GM23338 (cell line): ENCODE results near the gene KDM4B. TPM values are rescaled to one million over a fixed set of nuclear protein-coding genes. Genes with fewer than 3 reads are reported as not detected.

Experiments
- ATAC-seq: fragments of 200-7000 bp; cut with Tn5 transposase; 3 replicates; pipeline ENCODE4 v1.9.1; 2020
- DNase-seq: peaks from one replicate; pipeline ENCODE4 v3.0.0-alpha.2; 2015; ENCODE audit warnings: low spot score
- H2AFZ ChIP-seq: fragments of 200-600 bp; sonication (generic); 2 replicates; pipeline ENCODE4 v1.8.0; 2016; ENCODE audit warnings: antibody characterized with exemption, mild to moderate bottlenecking, moderate library complexity
- H3F3A ChIP-seq: fragments of 200-600 bp; sonication (generic); replicated peaks from 2 replicates; pipeline ENCODE4 v1.8.0; 2017; ENCODE audit warnings: antibody characterized with exemption, mixed run types, low read depth
- H3K27ac ChIP-seq: fragments of 200-600 bp; sonication (generic); 2 replicates; pipeline ENCODE4 v1.6.1; 2016; ENCODE audit warnings: low read depth
- H3K27me3 ChIP-seq: fragments of 200-600 bp; sonication (generic); 2 replicates; pipeline ENCODE4 v1.8.0; 2016; ENCODE audit warnings: mild to moderate bottlenecking, mixed run types, moderate library complexity; ENCODE audit not compliant: insufficient read depth
- H3K36me3 ChIP-seq: fragments of 200-600 bp; sonication (generic); 2 replicates; pipeline ENCODE4 v1.8.0; 2016; ENCODE audit warnings: mild to moderate bottlenecking; ENCODE audit not compliant: insufficient read depth
- H3K4me1 ChIP-seq: fragments of 200-600 bp; sonication (generic); 2 replicates; pipeline ENCODE4 v1.8.0; 2016; ENCODE audit warnings: mild to moderate bottlenecking, moderate library complexity; ENCODE audit not compliant: insufficient read depth
- H3K4me2 ChIP-seq: fragments of 200-600 bp; sonication (generic); 2 replicates; pipeline ENCODE4 v1.7.1; 2017; ENCODE audit warnings: mixed run types
- H3K4me3 ChIP-seq: fragments of 200-600 bp; sonication (generic); 2 replicates; pipeline ENCODE4 v1.6.1; 2016; ENCODE audit warnings: mixed run types
- H3K79me2 ChIP-seq: fragments of 200-600 bp; sonication (generic); replicated peaks from 2 replicates; pipeline ENCODE4 v1.8.0; 2017; ENCODE audit warnings: mild to moderate bottlenecking; ENCODE audit not compliant: insufficient read depth
- H3K9me2 ChIP-seq: fragments of 200-600 bp; sonication (generic); 2 replicates; pipeline ENCODE4 v1.8.0; 2017; ENCODE audit not compliant: insufficient read depth
- H4K20me1 ChIP-seq: fragments of 200-600 bp; sonication (generic); replicated peaks from 2 replicates; pipeline ENCODE4 v1.8.0; 2017; ENCODE audit warnings: mild to moderate bottlenecking; ENCODE audit not compliant: insufficient read depth
- H3K27ac Mint-ChIP-seq: 2 replicates; pipeline ENCODE4 v1.8.0; 2020; ENCODE audit warnings: inconsistent platforms, mild to moderate bottlenecking, moderate library complexity, mixed read lengths
- H3K27me3 Mint-ChIP-seq: 3 replicates; pipeline ENCODE4 v1.8.0; 2022; ENCODE audit warnings: low read depth, mild to moderate bottlenecking, moderate library complexity, mixed read lengths, inconsistent platforms; ENCODE audit not compliant: insufficient read depth, poor library complexity
- H3K36me3 Mint-ChIP-seq: 3 replicates; pipeline ENCODE4 v1.8.0; 2021; ENCODE audit warnings: low read depth, mild to moderate bottlenecking, inconsistent platforms, moderate library complexity, mixed read lengths
- H3K4me1 Mint-ChIP-seq: 3 replicates; pipeline ENCODE4 v1.8.0; 2020; ENCODE audit warnings: mild to moderate bottlenecking, inconsistent platforms, mixed read lengths
- H3K4me3 Mint-ChIP-seq: 3 replicates; pipeline ENCODE4 v1.8.0; 2021; ENCODE audit warnings: moderate library complexity, mild to moderate bottlenecking, inconsistent platforms, mixed read lengths
- H3K9me3 Mint-ChIP-seq: 3 replicates; pipeline ENCODE4 v1.8.0; 2020; ENCODE audit warnings: moderate library complexity, mild to moderate bottlenecking, inconsistent platforms, mixed read lengths
- CREB1 ChIP-seq: fragments of 250-450 bp; sonication (Bioruptor Pico); IDR thresholded peaks from 2 replicates; pipeline ENCODE4 v1.5.0; 2020; ENCODE audit warnings: low read depth, mild to moderate bottlenecking, moderate library complexity
- EZH2 ChIP-seq: fragments of 200-600 bp; sonication (generic); IDR thresholded peaks from one replicate; pipeline ENCODE4 v1.8.0; 2017; ENCODE audit warnings: antibody characterized with exemption, mild to moderate bottlenecking, low read depth; ENCODE audit not compliant: unreplicated experiment
- EZH2phosphoT487 ChIP-seq: fragments of 200-600 bp; sonication (generic); IDR thresholded peaks from one replicate; pipeline ENCODE4 v1.8.1; 2018; ENCODE audit warnings: antibody characterized with exemption; ENCODE audit not compliant: unreplicated experiment
- JUNB ChIP-seq: IDR thresholded peaks from one replicate; pipeline ENCODE4 v1.6.1; 2016; ENCODE audit warnings: antibody characterized with exemption; ENCODE audit not compliant: unreplicated experiment
- NANOG ChIP-seq: IDR thresholded peaks from 2 replicates; pipeline ENCODE4 v1.6.1; 2016; ENCODE audit warnings: antibody characterized with exemption, borderline replicate concordance
- POLR2AphosphoS5 ChIP-seq: IDR thresholded peaks from 2 replicates; pipeline ENCODE4 v1.6.1; 2016; ENCODE audit warnings: antibody characterized with exemption, low read depth
- STAT1 ChIP-seq: IDR thresholded peaks from one replicate; pipeline ENCODE4 v1.6.1; 2016; ENCODE audit warnings: antibody characterized with exemption; ENCODE audit not compliant: unreplicated experiment
- ZNF114 ChIP-seq: fragments of 250-450 bp; sonication (Bioruptor Pico); IDR thresholded peaks from 2 replicates; pipeline ENCODE4 v1.5.0; 2020; ENCODE audit warnings: mild to moderate bottlenecking, moderate library complexity
- ZNF331 ChIP-seq: fragments of 250-450 bp; sonication (Bioruptor Pico); IDR thresholded peaks from 2 replicates; pipeline ENCODE4 v1.5.0; 2020; ENCODE audit warnings: low read depth, mild to moderate bottlenecking, moderate library complexity
- polyA plus RNA-seq: library from polyadenylated mRNA; unstranded; fragments of >200 nt; fragmentation: Nextera tagmentation; extraction: Ambion mirVana; gene quantifications from 2 replicates; pipeline ENCODE4 v1.2.1, GENCODE V29; 2016
- total RNA-seq: library from RNA; depleted of rRNA; stranded (reverse); fragments of >200 nt; shearing (Covaris generic); gene quantifications from 2 replicates; pipeline ENCODE4 v1.2.3, GENCODE V29; 2014
- TF ChIP-seq, protein P1 (sequence below): IDR thresholded peaks from 2 replicates; pipeline ENCODE4 v1.6.1; 2016; ENCODE audit warnings: antibody characterized with exemption
- TF ChIP-seq, protein P2 (sequence below): IDR thresholded peaks from one replicate; pipeline ENCODE4 v1.6.1; 2018; ENCODE audit warnings: antibody characterized with exemption; ENCODE audit not compliant: unreplicated experiment
- TF ChIP-seq, protein P3 (sequence below), 2 experiments: fragments of 200-600 bp in 1 of 2; sonication (generic) in 1 of 2; conservative IDR thresholded peaks; 2 replicates each; pipeline versions ENCODE4 v1.5.1 to v1.6.1; 2016 to 2017; ENCODE audit warnings: antibody characterized with exemption in 2 of 2, low read depth in 2 of 2, mild to moderate bottlenecking in 2 of 2, moderate library complexity in 1 of 2
- TF ChIP-seq, protein P4 (sequence below): fragments of 250-450 bp; sonication (Bioruptor Pico); IDR thresholded peaks from 2 replicates; pipeline ENCODE4 v1.5.0; 2020; ENCODE audit warnings: mild to moderate bottlenecking, moderate library complexity

KDM4B gene
- total and polyA plus RNA-seq, 2 experiments from 2014 or later, result 9.1 to 27.6 TPM

DNA sequence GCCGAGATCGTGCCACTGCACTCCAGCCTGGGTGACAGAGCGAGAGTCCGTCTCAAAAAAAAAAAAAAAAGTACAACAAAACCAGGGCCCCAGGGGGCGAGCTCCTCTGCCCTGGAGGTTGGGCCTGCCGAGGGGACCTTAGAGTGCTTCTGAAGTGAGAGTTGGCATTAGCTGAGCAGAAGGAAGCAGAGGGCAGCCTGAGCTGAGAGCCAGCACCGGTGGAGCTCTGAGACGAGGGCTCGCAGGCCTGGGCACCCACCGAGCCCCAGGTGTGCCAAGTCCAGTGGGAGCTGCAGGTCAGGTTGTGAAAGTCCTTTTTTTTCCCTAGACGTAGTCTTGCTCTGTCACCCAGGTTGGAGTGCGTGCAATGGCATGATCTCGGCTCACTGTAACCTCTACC is 46.0 kb downstream of the KDM4B start:
- no peak overlapping the region for H3K4me2 ChIP-seq
- H3K4me1 Mint-ChIP-seq, result no peaks in the 10 kb centered on the region
- ATAC-seq (no peak), DNase-seq (no peak)
- H3K27me3 Mint-ChIP-seq, result peaks cover 5% of the 10 kb centered on the region
- H3K4me3 ChIP-seq, result no peak overlapping the region
- peaks cover 6% of the 10 kb centered on the region; the same call in 2 of the 3 replicates for H3K36me3 Mint-ChIP-seq
- H2AFZ ChIP-seq, result no peak overlapping the region
- H3K36me3 ChIP-seq, result no peaks in the 10 kb centered on the region
- H3K27me3 ChIP-seq, result no peaks in the 10 kb centered on the region
- no peaks in the 10 kb centered on the region for H3K9me2 ChIP-seq
- TF ChIP-seq JUNB (no peak), ZNF331 (CRISPR knock-in tag) (no peak), ZNF114 (CRISPR knock-in tag) (no peak), POLR2AphosphoS5 (no peak), NANOG (no peak), CREB1 (CRISPR knock-in tag) (no peak), STAT1 (no peak), EZH2 (no peak), EZH2phosphoT487 (no peak)
- TF ChIP-seq, protein P1, sequence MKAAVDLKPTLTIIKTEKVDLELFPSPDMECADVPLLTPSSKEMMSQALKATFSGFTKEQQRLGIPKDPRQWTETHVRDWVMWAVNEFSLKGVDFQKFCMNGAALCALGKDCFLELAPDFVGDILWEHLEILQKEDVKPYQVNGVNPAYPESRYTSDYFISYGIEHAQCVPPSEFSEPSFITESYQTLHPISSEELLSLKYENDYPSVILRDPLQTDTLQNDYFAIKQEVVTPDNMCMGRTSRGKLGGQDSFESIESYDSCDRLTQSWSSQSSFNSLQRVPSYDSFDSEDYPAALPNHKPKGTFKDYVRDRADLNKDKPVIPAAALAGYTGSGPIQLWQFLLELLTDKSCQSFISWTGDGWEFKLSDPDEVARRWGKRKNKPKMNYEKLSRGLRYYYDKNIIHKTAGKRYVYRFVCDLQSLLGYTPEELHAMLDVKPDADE, result no peak
- TF ChIP-seq, protein P2, sequence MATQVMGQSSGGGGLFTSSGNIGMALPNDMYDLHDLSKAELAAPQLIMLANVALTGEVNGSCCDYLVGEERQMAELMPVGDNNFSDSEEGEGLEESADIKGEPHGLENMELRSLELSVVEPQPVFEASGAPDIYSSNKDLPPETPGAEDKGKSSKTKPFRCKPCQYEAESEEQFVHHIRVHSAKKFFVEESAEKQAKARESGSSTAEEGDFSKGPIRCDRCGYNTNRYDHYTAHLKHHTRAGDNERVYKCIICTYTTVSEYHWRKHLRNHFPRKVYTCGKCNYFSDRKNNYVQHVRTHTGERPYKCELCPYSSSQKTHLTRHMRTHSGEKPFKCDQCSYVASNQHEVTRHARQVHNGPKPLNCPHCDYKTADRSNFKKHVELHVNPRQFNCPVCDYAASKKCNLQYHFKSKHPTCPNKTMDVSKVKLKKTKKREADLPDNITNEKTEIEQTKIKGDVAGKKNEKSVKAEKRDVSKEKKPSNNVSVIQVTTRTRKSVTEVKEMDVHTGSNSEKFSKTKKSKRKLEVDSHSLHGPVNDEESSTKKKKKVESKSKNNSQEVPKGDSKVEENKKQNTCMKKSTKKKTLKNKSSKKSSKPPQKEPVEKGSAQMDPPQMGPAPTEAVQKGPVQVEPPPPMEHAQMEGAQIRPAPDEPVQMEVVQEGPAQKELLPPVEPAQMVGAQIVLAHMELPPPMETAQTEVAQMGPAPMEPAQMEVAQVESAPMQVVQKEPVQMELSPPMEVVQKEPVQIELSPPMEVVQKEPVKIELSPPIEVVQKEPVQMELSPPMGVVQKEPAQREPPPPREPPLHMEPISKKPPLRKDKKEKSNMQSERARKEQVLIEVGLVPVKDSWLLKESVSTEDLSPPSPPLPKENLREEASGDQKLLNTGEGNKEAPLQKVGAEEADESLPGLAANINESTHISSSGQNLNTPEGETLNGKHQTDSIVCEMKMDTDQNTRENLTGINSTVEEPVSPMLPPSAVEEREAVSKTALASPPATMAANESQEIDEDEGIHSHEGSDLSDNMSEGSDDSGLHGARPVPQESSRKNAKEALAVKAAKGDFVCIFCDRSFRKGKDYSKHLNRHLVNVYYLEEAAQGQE, result no peak
- TF ChIP-seq, protein P3, sequence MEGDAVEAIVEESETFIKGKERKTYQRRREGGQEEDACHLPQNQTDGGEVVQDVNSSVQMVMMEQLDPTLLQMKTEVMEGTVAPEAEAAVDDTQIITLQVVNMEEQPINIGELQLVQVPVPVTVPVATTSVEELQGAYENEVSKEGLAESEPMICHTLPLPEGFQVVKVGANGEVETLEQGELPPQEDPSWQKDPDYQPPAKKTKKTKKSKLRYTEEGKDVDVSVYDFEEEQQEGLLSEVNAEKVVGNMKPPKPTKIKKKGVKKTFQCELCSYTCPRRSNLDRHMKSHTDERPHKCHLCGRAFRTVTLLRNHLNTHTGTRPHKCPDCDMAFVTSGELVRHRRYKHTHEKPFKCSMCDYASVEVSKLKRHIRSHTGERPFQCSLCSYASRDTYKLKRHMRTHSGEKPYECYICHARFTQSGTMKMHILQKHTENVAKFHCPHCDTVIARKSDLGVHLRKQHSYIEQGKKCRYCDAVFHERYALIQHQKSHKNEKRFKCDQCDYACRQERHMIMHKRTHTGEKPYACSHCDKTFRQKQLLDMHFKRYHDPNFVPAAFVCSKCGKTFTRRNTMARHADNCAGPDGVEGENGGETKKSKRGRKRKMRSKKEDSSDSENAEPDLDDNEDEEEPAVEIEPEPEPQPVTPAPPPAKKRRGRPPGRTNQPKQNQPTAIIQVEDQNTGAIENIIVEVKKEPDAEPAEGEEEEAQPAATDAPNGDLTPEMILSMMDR (conservative IDR thresholded peaks at IDR 0.05; ENCODE audit: low read depth in 2 of 2), result no peak
- TF ChIP-seq, protein P4, sequence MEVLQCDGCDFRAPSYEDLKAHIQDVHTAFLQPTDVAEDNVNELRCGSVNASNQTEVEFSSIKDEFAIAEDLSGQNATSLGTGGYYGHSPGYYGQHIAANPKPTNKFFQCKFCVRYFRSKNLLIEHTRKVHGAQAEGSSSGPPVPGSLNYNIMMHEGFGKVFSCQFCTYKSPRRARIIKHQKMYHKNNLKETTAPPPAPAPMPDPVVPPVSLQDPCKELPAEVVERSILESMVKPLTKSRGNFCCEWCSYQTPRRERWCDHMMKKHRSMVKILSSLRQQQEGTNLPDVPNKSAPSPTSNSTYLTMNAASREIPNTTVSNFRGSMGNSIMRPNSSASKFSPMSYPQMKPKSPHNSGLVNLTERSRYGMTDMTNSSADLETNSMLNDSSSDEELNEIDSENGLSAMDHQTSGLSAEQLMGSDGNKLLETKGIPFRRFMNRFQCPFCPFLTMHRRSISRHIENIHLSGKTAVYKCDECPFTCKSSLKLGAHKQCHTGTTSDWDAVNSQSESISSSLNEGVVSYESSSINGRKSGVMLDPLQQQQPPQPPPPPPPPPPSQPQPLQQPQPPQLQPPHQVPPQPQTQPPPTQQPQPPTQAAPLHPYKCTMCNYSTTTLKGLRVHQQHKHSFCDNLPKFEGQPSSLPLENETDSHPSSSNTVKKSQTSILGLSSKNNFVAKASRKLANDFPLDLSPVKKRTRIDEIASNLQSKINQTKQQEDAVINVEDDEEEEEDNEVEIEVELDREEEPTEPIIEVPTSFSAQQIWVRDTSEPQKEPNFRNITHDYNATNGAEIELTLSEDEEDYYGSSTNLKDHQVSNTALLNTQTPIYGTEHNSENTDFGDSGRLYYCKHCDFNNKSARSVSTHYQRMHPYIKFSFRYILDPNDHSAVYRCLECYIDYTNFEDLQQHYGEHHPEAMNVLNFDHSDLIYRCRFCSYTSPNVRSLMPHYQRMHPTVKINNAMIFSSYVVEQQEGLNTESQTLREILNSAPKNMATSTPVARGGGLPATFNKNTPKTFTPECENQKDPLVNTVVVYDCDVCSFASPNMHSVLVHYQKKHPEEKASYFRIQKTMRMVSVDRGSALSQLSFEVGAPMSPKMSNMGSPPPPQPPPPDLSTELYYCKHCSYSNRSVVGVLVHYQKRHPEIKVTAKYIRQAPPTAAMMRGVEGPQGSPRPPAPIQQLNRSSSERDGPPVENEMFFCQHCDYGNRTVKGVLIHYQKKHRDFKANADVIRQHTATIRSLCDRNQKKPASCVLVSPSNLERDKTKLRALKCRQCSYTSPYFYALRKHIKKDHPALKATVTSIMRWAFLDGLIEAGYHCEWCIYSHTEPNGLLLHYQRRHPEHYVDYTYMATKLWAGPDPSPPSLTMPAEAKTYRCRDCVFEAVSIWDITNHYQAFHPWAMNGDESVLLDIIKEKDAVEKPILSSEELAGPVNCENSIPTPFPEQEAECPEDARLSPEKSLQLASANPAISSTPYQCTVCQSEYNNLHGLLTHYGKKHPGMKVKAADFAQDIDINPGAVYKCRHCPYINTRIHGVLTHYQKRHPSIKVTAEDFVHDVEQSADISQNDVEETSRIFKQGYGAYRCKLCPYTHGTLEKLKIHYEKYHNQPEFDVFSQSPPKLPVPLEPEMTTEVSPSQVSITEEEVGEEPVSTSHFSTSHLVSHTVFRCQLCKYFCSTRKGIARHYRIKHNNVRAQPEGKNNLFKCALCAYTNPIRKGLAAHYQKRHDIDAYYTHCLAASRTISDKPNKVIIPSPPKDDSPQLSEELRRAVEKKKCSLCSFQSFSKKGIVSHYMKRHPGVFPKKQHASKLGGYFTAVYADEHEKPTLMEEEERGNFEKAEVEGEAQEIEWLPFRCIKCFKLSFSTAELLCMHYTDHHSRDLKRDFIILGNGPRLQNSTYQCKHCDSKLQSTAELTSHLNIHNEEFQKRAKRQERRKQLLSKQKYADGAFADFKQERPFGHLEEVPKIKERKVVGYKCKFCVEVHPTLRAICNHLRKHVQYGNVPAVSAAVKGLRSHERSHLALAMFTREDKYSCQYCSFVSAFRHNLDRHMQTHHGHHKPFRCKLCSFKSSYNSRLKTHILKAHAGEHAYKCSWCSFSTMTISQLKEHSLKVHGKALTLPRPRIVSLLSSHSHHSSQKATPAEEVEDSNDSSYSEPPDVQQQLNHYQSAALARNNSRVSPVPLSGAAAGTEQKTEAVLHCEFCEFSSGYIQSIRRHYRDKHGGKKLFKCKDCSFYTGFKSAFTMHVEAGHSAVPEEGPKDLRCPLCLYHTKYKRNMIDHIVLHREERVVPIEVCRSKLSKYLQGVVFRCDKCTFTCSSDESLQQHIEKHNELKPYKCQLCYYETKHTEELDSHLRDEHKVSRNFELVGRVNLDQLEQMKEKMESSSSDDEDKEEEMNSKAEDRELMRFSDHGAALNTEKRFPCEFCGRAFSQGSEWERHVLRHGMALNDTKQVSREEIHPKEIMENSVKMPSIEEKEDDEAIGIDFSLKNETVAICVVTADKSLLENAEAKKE (CRISPR knock-in tag), result no peak
- no peaks in the 10 kb centered on the region for H3K4me1 ChIP-seq
- no peak overlapping the region for H3K27ac Mint-ChIP-seq
- 0 out of 3 replicates have a peak, but pooled peaks cover 3% of the 10 kb centered on the region for H3K9me3 Mint-ChIP-seq
- H3K4me3 Mint-ChIP-seq, result no peak overlapping the region
- H3F3A ChIP-seq, result 0 out of 2 replicates have a peak, but pooled peaks cover 8% of the 10 kb centered on the region
- peaks cover 30% of the 10 kb centered on the region; the same call in 1 of the 2 replicates for H3K79me2 ChIP-seq
- H3K27ac ChIP-seq, result no peak overlapping the region
- peaks cover 10% of the 10 kb centered on the region for H4K20me1 ChIP-seq
